HG03095 (cell line): ENCODE data around the gene SP7.
"Not testable (repeated sequence)": the region's sequence is repeated elsewhere in the genome, so short reads cannot be mapped to it uniquely, and the experiment has no call there.

Experiments
- ATAC-seq: cut with Tn5 transposase; IDR thresholded peaks from one replicate; pipeline ENCODE4 v1.9.1; 2021; ENCODE audit warnings: moderate library complexity; ENCODE audit not compliant: unreplicated experiment

The SP7 gene

GRCh38 chr12:53324113-53324778, 11.9 kb downstream of the SP7 start:
- ATAC-seq: no peak

- ATAC-seq: no peak
Observed at GRCh38 chr12:53320352-53321195, 15.6 kb downstream of the SP7 start.

- ATAC-seq: no peak
Observed at GRCh38 chr12:53313996-53314395, 22.2 kb downstream of the SP7 start.

- no peak for ATAC-seq
Observed at GRCh38 chr12:53308276-53308675, 27.9 kb downstream of the SP7 start.

GRCh38 chr12:53306826-53307225, 29.3 kb downstream of the SP7 start:
- ATAC-seq: no peak

GRCh38 chr12:53302903-53303302, 33.3 kb downstream of the SP7 start:
- ATAC-seq: no peak

- no peak for ATAC-seq
Observed at GRCh38 chr12:53300187-53300586, 36.0 kb downstream of the SP7 start.

- peak; percentile 67 for ATAC-seq
Observed at GRCh38 chr12:53299454-53300180, 36.5 kb downstream of the SP7 start, which contains the start of gene MYG1. MYG1 (plus strand) TSS chr12:53299695; CDS start chr12:53299738, 43 bp downstream.

- peak; percentile 2 for ATAC-seq
Observed at GRCh38 chr12:53299101-53299453, 37.1 kb downstream of the SP7 start.

- ATAC-seq: no peak
Observed at GRCh38 chr12:53298164-53298563, 38.0 kb downstream of the SP7 start.

- ATAC-seq: not testable (repeated sequence)
Observed at GRCh38 chr12:53297106-53297505, 39.0 kb downstream of the SP7 start.

GRCh38 chr12:53295891-53296219, 40.3 kb downstream of the SP7 start:
- no peak for ATAC-seq

GRCh38 chr12:53295070-53295890, 40.9 kb downstream of the SP7 start, which contains the start of gene PFDN5:
PFDN5 (plus strand) TSS chr12:53295542; CDS start chr12:53295568, 26 bp downstream.
- ATAC-seq: peak; percentile 72

GRCh38 chr12:53292426-53292825, 43.7 kb downstream of the SP7 start:
- no peak for ATAC-seq

GRCh38 chr12:53290661-53291060, 45.5 kb downstream of the SP7 start:
- ATAC-seq: no peak

GRCh38 chr12:53289891-53290290, 46.3 kb downstream of the SP7 start:
- no peak for ATAC-seq

- ATAC-seq: no peak
Observed at GRCh38 chr12:53288322-53288721, 47.8 kb downstream of the SP7 start.

- ATAC-seq: no peak
Observed at GRCh38 chr12:53287741-53288216, 48.4 kb downstream of the SP7 start.

- no peak for ATAC-seq
Observed at GRCh38 chr12:53286448-53286847, 49.7 kb downstream of the SP7 start.

GRCh38 chr12:53279888-53280498, 56.2 kb downstream of the SP7 start:
- no peak for ATAC-seq
